Measurements from ENCODE around the gene G6PC3.
"Not testable (repeated sequence)": the region's sequence is repeated elsewhere in the genome, so short reads cannot be mapped to it uniquely, and the experiment has no call there.

The G6PC3 gene

GRCh38 chr17:44097110-44097958 lies 26.8 kb downstream of the G6PC3 start:
- no peaks in the 10 kb centered on the region for H3K9me3 Mint-ChIP-seq
- no peak overlapping the region for H3K27ac Mint-ChIP-seq
- no peak overlapping the region for H3K4me3 Mint-ChIP-seq

GRCh38 chr17:44101858-44102257 lies 31.3 kb downstream of the G6PC3 start:
- not testable (repeated sequence) for H3K27me3 Mint-ChIP-seq; DNase-seq (ENCODE audit: low spot score in 2 of 2); ATAC-seq (ENCODE audit: low read depth); H3K9me3 Mint-ChIP-seq; H3K27ac Mint-ChIP-seq; H3K36me3 Mint-ChIP-seq; H3K4me3 Mint-ChIP-seq
- H3K4me1 Mint-ChIP-seq, result peaks cover 11% of the 10 kb centered on the region

More at GRCh38 chr17:44097110-44097958, 26.8 kb downstream of the G6PC3 start:
- peaks cover 10% of the 10 kb centered on the region for H3K4me1 Mint-ChIP-seq
- no peaks in the 10 kb centered on the region for H3K27me3 Mint-ChIP-seq
- no peak for ATAC-seq (ENCODE audit: low read depth)
- peaks cover 2% of the 10 kb centered on the region for H3K36me3 Mint-ChIP-seq
- DNase-seq (ENCODE audit: low spot score in 2 of 2), result no peak

GRCh38 chr17:44102849-44103622 lies 32.5 kb downstream of the G6PC3 start:
- Mint-ChIP-seq H3K4me3 (no peak overlapping the region), H3K4me1 (peaks cover 12% of the 10 kb centered on the region), H3K27me3 (no peaks in the 10 kb centered on the region), H3K27ac (no peak overlapping the region), H3K36me3 (peaks cover 12% of the 10 kb centered on the region), H3K9me3 (no peaks in the 10 kb centered on the region)
- ATAC-seq (ENCODE audit: low read depth) (no peak), DNase-seq (ENCODE audit: low spot score in 2 of 2) (no peak)

GRCh38 chr17:44105483-44105882 lies 34.9 kb downstream of the G6PC3 start:
- peaks cover 10% of the 10 kb centered on the region for H3K36me3 Mint-ChIP-seq
- DNase-seq (ENCODE audit: low spot score in 2 of 2) (no peak), ATAC-seq (ENCODE audit: low read depth) (no peak)
- peaks cover 9% of the 10 kb centered on the region for H3K4me1 Mint-ChIP-seq
- H3K4me3 Mint-ChIP-seq, result no peak overlapping the region
- no peak overlapping the region for H3K27ac Mint-ChIP-seq
- H3K9me3 Mint-ChIP-seq, result no peaks in the 10 kb centered on the region
- no peaks in the 10 kb centered on the region for H3K27me3 Mint-ChIP-seq

GRCh38 chr17:44105941-44106340 lies 35.4 kb downstream of the G6PC3 start:
- peaks cover 10% of the 10 kb centered on the region for H3K36me3 Mint-ChIP-seq
- peaks cover 14% of the 10 kb centered on the region for H3K4me1 Mint-ChIP-seq
- no peak overlapping the region for H3K27ac Mint-ChIP-seq
- no peak overlapping the region for H3K4me3 Mint-ChIP-seq
- H3K9me3 Mint-ChIP-seq, result no peaks in the 10 kb centered on the region
- no peak for DNase-seq (ENCODE audit: low spot score in 2 of 2)
- no peaks in the 10 kb centered on the region for H3K27me3 Mint-ChIP-seq
- no peak for ATAC-seq (ENCODE audit: low read depth)

- no peak for ATAC-seq (ENCODE audit: low read depth)
- H3K4me3 Mint-ChIP-seq, result no peak overlapping the region
- no peaks in the 10 kb centered on the region for H3K27me3 Mint-ChIP-seq
Observed at GRCh38 chr17:44106801-44107200, 36.3 kb downstream of the G6PC3 start.

GRCh38 chr17:44108440-44109311 lies 38.1 kb downstream of the G6PC3 start:
- Mint-ChIP-seq H3K27me3 (no peaks in the 10 kb centered on the region), H3K27ac (no peak overlapping the region), H3K36me3 (peaks cover 4% of the 10 kb centered on the region), H3K9me3 (no peaks in the 10 kb centered on the region), H3K4me1 (peaks cover 34% of the 10 kb centered on the region), H3K4me3 (no peak overlapping the region)
- ATAC-seq (ENCODE audit: low read depth), result no peak
- DNase-seq (ENCODE audit: low spot score in 2 of 2), result no peak

More at GRCh38 chr17:44106801-44107200, 36.3 kb downstream of the G6PC3 start:
- no peak for DNase-seq (ENCODE audit: low spot score in 2 of 2)
- peaks cover 20% of the 10 kb centered on the region for H3K4me1 Mint-ChIP-seq
- H3K27ac Mint-ChIP-seq, result no peak overlapping the region
- H3K36me3 Mint-ChIP-seq, result peaks cover 10% of the 10 kb centered on the region
- H3K9me3 Mint-ChIP-seq, result no peaks in the 10 kb centered on the region

- ATAC-seq (ENCODE audit: low read depth), result no peak
- no peaks in the 10 kb centered on the region for H3K27me3 Mint-ChIP-seq
- H3K27ac Mint-ChIP-seq, result no peak overlapping the region
- H3K9me3 Mint-ChIP-seq, result no peaks in the 10 kb centered on the region
- H3K36me3 Mint-ChIP-seq, result peaks cover 4% of the 10 kb centered on the region
- peaks cover 34% of the 10 kb centered on the region for H3K4me1 Mint-ChIP-seq
- DNase-seq (ENCODE audit: low spot score in 2 of 2), result no peak
- H3K4me3 Mint-ChIP-seq, result no peak overlapping the region
Observed at GRCh38 chr17:44109312-44109630, 38.7 kb downstream of the G6PC3 start.

GRCh38 chr17:44110011-44110686 lies 39.6 kb downstream of the G6PC3 start:
- ATAC-seq (ENCODE audit: low read depth) (no peak), DNase-seq (ENCODE audit: low spot score in 2 of 2) (no peak)
- Mint-ChIP-seq H3K4me3 (no peak overlapping the region), H3K36me3 (peaks cover 2% of the 10 kb centered on the region), H3K27me3 (no peaks in the 10 kb centered on the region), H3K9me3 (no peaks in the 10 kb centered on the region), H3K4me1 (peaks cover 32% of the 10 kb centered on the region), H3K27ac (no peak overlapping the region)

GRCh38 chr17:44110823-44111633 lies 40.5 kb downstream of the G6PC3 start:
- DNase-seq (ENCODE audit: low spot score in 2 of 2) (peak; percentile 46 to 50), ATAC-seq (ENCODE audit: low read depth) (peak; percentile 86)
- Mint-ChIP-seq H3K27ac (no peak overlapping the region), H3K9me3 (no peaks in the 10 kb centered on the region), H3K36me3 (peaks cover 4% of the 10 kb centered on the region), H3K4me3 (peak overlapping the region; percentile 72), H3K4me1 (peaks cover 32% of the 10 kb centered on the region), H3K27me3 (no peaks in the 10 kb centered on the region)

GRCh38 chr17:44111777-44112176 lies 41.2 kb downstream of the G6PC3 start:
- no peaks in the 10 kb centered on the region for H3K9me3 Mint-ChIP-seq
- no peak overlapping the region for H3K27ac Mint-ChIP-seq
- H3K4me3 Mint-ChIP-seq, result peak overlapping the region; percentile 72
- peaks cover 37% of the 10 kb centered on the region for H3K4me1 Mint-ChIP-seq
- no peaks in the 10 kb centered on the region for H3K27me3 Mint-ChIP-seq
- DNase-seq (ENCODE audit: low spot score in 2 of 2) (no peak), ATAC-seq (ENCODE audit: low read depth) (no peak)
- H3K36me3 Mint-ChIP-seq, result peaks cover 8% of the 10 kb centered on the region

GRCh38 chr17:44112284-44113280 lies 42.0 kb downstream of the G6PC3 start:
- Mint-ChIP-seq H3K9me3 (no peaks in the 10 kb centered on the region), H3K4me3 (no peak overlapping the region), H3K27me3 (no peaks in the 10 kb centered on the region), H3K4me1 (peaks cover 38% of the 10 kb centered on the region), H3K36me3 (peaks cover 6% of the 10 kb centered on the region), H3K27ac (no peak overlapping the region)
- no peak for ATAC-seq (ENCODE audit: low read depth)
- no peak for DNase-seq (ENCODE audit: low spot score in 2 of 2)
